H7 (cell line): Measurements from ENCODE around the gene FMN1. TPM values are rescaled to one million over a fixed set of nuclear protein-coding genes. Genes with fewer than 3 reads are reported as not detected.

Source experiments
- DNase-seq: peaks from one replicate; pipeline ENCODE4 v3.0.0; 2012
- H3K27me3 ChIP-seq: 2 replicates; pipeline ENCODE4 v1.6.0; 2011; ENCODE audit warnings: mild to moderate bottlenecking, low read length; ENCODE audit not compliant: control insufficient read depth, insufficient read depth
- H3K36me3 ChIP-seq: replicated peaks from 2 replicates; pipeline ENCODE4 v1.5.1; 2011; ENCODE audit warnings: low read length; ENCODE audit not compliant: control insufficient read depth, insufficient read depth
- H3K4me3 ChIP-seq: 2 replicates; pipeline ENCODE4 v1.5.1; 2011; ENCODE audit warnings: low read depth, mild to moderate bottlenecking, control low read depth, low read length, moderate library complexity; ENCODE audit not compliant: insufficient read depth
- total RNA-seq: library from RNA; depleted of rRNA; stranded (reverse); fragments of >200 nt; shearing (Covaris generic); gene quantifications from 2 replicates; pipeline ENCODE4 v1.2.3, GENCODE V29; 2014

The FMN1 gene
- total RNA-seq, 1 experiment from 2014 or later, result 1.7 TPM

DNA sequence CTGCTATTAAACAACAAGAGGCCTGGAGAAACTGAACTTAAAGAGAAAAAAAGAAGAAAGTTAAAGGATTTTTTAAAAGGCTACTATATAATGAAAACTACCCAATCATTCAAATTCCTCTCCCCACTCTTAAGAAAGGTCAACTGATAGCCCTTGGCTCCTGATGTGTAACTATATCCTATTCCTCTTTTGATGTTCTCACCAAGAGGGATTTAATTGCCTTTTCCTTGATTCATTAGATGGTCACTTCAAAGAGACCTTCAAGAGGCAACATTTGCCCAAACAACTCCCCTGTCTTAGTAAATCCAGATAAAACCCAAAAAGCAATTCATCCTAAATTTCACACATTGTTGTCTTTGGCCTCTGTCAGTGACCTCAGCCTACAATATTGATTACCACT, 86.0 kb downstream of the FMN1 start:
- H3K27me3 ChIP-seq, result no peaks in the 10 kb centered on the region
- no peak for DNase-seq

DNA sequence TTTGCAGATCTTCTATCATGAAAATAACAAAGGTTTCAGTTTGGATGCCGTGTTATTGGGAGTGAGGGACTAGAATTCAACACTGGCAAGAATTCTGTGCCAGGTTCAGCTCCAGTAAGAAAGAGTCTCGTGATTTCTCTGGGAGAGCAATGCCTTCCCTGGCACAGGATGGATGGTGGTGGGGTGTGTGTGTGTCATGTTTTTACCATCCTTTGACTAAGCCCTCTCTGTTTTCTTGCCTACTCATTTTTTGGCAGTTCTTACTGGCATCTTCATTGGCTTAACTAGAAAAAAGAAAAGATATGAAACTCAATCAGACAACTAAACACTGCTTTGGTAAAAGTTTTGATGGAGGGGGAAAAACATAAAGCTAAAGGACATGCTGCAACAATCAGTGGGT, 86.6 kb downstream of the FMN1 start:
- Histone ChIP-seq H3K27me3 (no peaks in the 10 kb centered on the region), H3K4me3 (no peak overlapping the region), H3K36me3 (no peaks in the 10 kb centered on the region)
- no peak for DNase-seq

More for the DNA sequence above, 86.0 kb downstream of the FMN1 start:
- H3K4me3 ChIP-seq, result no peak overlapping the region
- H3K36me3 ChIP-seq, result no peaks in the 10 kb centered on the region

DNA sequence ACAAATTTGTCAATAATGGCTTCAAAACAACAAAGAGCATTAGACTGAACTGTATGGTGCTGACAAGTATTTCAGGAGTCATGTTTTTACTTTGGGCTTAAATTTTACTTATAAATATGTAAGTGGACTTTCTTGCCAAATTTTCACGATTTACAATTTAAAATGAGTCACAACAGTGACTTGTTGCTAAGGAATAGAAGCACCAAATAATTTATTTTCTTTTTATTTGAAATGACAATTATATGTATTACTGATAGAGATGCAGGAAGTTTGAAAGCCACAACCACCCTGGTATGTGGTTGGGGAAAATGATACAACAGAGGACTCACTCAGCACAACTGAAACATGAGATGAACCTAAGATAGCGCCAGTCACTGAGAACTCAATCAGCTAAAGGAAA, 90.3 kb downstream of the FMN1 start:
- Histone ChIP-seq H3K4me3 (no peak overlapping the region), H3K27me3 (no peaks in the 10 kb centered on the region), H3K36me3 (no peaks in the 10 kb centered on the region)
- DNase-seq, result no peak

DNA sequence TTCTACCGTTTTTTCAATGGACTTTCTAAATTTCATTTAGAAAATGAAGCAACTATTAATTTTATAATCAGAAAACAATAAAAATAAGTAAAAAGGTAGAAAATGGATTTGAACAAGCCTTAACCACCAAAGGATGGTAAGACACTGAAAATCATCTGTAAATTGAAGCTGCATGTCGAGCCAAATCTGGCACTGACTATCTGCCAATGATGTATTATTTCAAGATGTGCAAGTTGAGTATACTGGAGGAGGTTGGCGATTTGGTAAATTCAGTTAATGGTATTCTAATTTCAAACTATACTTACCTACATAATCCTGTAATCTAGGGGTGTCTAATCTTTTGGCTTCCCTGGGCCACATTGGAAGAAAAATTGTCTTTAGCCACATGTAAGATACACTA, 93.5 kb downstream of the FMN1 start:
- Histone ChIP-seq H3K27me3 (no peaks in the 10 kb centered on the region), H3K4me3 (no peak overlapping the region), H3K36me3 (no peaks in the 10 kb centered on the region)
- no peak for DNase-seq

DNA sequence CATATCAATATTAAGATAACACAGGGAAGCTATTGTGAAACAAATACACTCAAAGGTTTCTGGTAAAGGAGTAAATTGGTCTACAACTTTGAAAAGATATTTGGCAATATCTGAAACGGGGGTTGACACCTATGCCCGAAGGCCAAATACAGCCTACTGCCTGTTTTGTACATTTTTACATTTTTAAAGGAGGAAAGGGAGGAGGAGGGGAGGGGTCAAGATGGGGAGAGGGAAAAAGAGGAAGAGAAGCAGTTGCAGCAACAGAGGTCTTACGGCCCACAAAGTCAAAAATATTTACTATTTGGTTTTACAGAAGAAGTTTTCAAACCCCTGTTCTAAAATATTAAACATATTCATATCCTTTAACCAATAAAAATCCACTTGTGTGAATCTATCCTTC, 94.2 kb downstream of the FMN1 start:
- no peak overlapping the region for H3K4me3 ChIP-seq
- no peak for DNase-seq
- H3K27me3 ChIP-seq, result no peaks in the 10 kb centered on the region
- no peaks in the 10 kb centered on the region for H3K36me3 ChIP-seq

DNA sequence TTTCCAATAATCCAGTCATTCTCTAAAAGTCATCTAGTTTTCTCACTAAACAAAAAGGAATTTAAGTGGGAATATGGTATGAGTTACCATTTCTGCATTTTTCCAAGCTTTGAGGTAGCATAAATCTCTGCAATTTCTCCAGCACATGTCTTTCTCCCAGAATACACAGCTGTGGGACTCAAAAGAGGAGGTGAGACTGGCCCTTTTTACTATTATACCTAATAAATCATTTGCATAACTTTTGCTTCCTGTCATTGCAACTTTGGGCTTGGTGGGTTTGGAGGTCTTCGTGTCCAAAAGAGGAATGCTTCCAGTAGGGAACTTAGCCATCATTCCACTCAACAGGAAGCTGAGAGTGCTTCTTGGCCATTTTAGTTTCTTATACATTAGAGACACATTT, 94.8 kb downstream of the FMN1 start:
- Histone ChIP-seq H3K27me3 (no peaks in the 10 kb centered on the region), H3K36me3 (no peaks in the 10 kb centered on the region), H3K4me3 (no peak overlapping the region)
- no peak for DNase-seq

DNA sequence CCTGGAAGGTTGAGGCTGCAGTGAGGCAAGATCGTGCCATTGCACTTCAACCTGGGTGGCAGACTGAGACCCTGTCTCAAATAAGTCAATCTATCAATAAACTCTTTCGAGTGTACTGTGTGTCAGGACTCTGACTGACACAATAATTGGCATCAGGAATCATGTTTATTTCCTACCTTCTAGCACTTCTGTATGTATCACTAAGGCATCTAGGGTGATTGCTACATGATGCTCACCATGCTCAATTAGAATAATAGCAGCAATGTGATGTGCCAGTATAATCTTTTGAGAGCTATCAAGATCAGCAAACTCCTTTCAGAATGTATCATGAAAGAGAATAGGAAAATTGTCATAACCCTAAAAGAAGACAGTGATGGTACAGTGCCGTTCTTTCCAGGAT, 95.3 kb downstream of the FMN1 start:
- no peak for DNase-seq
- Histone ChIP-seq H3K36me3 (no peaks in the 10 kb centered on the region), H3K27me3 (no peaks in the 10 kb centered on the region), H3K4me3 (no peak overlapping the region)

DNA sequence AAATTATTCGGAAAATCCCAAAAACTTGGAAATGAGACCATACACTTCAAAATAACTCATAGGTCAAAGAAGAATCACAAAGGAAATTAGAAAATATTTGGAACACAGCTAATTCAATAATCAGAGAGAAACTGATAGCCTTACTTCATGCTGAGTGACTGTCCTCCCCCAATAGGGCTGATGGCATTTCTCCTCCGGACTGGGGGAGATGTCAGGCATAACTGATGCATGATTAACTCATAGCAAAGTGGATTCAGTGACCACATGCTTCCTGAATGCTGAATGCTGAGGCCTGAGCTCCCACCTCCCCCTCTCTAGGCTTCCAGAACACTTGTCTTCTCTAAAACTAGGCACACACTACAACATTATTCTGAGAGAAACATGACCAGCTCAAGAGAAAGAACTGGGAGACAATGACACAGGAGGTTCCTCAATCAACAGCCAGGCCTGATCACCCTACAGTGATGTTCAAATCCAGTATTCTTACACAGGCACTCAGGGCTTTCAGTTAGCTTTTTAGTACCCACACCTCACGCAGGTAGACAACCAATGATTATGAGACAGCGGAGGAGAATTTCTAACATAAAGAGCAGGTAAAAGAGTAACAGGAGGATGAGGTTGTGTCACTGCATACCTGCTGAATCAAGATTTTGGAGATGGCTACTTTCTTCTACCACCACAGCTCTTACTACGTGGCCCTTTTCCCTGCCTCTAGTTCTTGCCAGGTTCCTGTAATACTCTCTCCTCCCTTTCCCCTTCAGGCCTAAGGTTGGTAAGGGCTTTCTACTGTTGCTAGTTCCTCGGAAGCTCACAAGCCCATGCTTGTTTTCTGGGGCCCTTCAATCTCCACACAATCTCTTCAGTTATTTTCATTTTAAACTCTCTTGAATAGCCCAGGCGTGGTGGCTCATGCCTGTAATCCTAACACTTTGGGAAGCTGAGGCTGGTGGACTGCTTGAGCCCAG, 96.1 kb downstream of the FMN1 start:
- H3K27me3 ChIP-seq, result no peaks in the 10 kb centered on the region
- no peak overlapping the region for H3K4me3 ChIP-seq
- DNase-seq, result no peak
- no peaks in the 10 kb centered on the region for H3K36me3 ChIP-seq

DNA sequence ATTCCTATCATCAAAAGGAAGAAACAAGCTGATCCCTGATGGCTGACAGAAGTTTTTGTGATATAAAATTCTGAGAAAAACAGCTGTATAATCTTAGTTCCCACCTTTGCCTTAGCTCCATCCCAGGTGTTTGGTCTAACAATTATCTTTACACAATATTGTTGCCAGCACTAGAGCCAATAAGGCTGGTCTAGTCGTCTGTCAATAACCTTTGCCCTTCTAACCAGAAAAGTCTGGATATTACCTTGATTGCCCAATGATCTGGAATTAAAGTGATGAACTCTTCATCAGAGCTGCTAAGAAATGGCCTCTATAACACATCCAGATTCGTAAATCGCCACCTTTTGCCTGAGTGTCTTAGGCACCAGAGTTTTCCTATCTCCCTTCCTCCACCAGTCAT, 98.4 kb downstream of the FMN1 start:
- DNase-seq, result no peak
- no peaks in the 10 kb centered on the region for H3K36me3 ChIP-seq
- H3K27me3 ChIP-seq, result no peaks in the 10 kb centered on the region
- no peak overlapping the region for H3K4me3 ChIP-seq

DNA sequence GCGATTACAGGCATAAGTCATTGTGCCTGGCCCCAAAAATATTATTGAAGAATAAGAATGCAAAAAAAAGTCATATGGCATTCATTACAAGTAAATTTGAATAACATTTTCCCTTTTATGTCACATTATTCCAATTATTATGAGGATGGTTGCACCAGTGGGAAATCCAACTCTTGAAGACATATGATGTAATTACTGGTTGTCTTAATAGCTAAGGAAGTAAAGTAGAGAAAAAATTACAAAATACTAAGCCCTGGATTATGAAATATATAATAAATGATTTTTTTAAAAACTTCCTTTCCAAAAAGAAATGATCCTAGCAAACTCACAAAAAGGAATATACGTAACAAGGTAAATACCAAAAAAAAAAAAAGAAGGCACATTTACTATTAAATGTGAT, 98.9 kb downstream of the FMN1 start:
- no peaks in the 10 kb centered on the region for H3K36me3 ChIP-seq
- H3K27me3 ChIP-seq, result no peaks in the 10 kb centered on the region
- no peak overlapping the region for H3K4me3 ChIP-seq
- no peak for DNase-seq

DNA sequence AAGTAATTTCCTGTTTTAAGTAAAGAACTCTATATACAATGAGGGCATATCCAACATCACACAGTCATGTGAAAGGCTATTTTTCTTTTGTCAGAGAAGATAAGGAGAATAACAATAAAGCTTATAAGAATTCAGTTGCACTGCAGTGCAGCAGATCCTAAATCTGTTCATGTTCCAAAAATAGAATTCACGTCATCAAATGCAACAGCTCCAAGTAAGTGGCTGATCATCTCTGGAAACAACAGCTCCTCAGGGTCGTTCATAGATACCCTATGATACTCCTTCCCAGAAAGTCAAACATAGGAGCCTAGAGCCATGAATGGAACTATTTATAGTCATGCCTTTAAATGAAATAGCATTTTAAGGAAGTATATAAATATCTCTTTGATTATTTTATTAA, 100.2 kb downstream of the FMN1 start:
- no peak for DNase-seq
- no peaks in the 10 kb centered on the region for H3K27me3 ChIP-seq
- H3K36me3 ChIP-seq, result no peaks in the 10 kb centered on the region
- H3K4me3 ChIP-seq, result no peak overlapping the region

DNA sequence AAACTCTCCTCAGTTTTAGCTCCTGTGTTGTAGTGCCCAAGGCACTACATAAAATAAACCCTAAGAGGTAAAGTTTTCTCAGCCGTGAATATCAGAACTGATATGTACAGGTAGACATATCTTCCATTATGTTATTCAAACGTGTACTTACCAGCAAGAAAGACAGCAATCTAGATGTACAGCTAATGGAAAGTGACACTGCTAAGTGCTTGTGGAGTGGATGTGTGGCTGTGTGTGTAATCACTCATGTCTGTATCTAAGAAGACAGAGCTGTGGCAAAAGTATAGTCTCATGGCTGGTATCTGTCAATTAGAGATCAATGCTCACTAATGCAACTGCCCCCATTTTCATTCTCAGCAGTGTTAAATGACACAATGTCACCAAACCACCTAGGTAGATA, 101.3 kb downstream of the FMN1 start:
- no peaks in the 10 kb centered on the region for H3K36me3 ChIP-seq

DNA sequence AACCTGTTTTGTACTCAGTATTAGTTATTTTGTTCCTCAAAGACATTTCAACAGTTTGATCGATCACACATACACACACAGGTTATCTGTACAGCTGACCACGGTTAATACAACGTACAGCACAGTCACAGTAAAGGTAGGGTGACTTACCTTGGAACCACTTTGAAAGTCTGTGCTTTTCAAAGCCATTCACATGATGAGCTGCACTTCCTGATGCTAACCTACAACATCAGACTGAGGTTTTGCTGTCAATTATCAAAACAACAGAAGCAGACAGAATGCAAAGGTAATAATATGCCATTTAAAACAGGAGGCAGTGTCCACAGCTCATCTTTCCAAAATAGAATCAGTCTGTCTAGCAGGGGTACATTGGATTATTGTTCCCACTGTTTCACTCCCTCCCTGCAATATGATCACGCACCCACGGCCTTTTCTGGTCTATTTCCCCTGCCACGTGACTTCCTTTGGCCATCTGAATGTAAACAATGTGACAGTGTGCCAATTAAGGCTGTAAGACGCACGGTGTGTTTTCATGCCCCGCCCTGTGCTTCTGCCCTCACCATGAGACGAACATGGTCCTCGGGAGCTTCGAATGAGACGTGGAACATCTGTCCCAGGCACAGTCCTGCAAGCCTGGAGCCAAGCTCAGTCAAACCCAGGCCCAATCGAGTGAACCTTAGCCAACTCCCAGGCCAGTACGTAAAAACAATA, 102.4 kb downstream of the FMN1 start:
- DNase-seq, result no peak
- Histone ChIP-seq H3K36me3 (no peaks in the 10 kb centered on the region), H3K27me3 (no peaks in the 10 kb centered on the region), H3K4me3 (no peak overlapping the region)

More for the DNA sequence above, 101.3 kb downstream of the FMN1 start:
- no peak overlapping the region for H3K4me3 ChIP-seq
- no peaks in the 10 kb centered on the region for H3K27me3 ChIP-seq
- no peak for DNase-seq

DNA sequence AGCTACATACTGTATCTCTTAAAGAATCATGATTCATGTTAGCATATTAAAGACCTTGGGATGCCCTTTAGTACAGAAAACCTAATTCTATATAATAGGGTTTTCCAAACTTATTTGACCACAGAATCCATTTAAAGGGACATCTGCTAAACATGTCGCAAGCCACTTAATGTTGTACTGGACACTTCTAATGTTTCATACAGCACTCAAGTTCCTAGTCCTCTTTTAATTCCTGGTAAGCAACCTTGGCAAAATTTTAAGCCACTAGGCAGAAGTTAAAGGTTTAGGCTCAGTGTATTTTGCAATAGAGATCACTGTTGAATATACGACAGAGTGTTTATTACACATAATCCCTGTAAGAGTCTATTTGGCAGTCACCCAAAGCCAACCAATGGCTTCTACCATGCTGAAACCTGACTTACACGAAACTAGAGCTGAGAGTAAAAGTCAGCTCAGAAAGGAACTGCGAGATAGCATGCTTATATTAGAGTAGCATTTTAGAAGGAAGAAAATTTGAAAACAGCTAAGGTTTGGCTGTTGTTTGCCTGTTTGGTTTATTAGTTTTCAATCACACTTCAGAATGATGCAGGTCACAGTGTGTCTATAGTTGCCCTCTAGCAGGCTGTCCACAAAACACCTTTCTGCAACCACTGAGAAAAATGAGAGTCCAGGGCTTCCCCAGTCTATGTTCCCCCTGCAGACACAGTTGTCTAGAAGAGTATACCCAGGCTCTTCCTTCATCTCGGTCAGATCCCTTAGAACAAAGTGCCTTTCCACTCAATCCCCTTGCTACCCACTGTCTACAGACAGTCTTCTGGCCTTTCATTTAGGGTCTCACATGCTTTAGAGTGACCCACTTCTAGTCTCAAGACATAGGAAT, 104.4 kb downstream of the FMN1 start:
- H3K4me3 ChIP-seq, result no peak overlapping the region
- no peak for DNase-seq

More for the DNA sequence above, 104.4 kb downstream of the FMN1 start:
- H3K36me3 ChIP-seq, result no peaks in the 10 kb centered on the region
- H3K27me3 ChIP-seq, result no peaks in the 10 kb centered on the region
